D721Med (cell line): Measurements from ENCODE around the gene CTXN3.
"Not testable (repeated sequence)": the region's sequence is repeated elsewhere in the genome, so short reads cannot be mapped to it uniquely, and the experiment has no call there.

Experiments used
- DNase-seq: peaks from one replicate; pipeline ENCODE4 v3.0.0; 2011; ENCODE audit warnings: low spot score; ENCODE audit not compliant: insufficient read length
- FAIRE-seq: peaks from 2 replicates; lab custom pipeline; 2011; peaks lifted over from hg19 to GRCh38; lab: Jason Lieb, UNC
- CTCF ChIP-seq: IDR thresholded peaks from 2 replicates; pipeline ENCODE4 v1.5.1; 2012; ENCODE audit warnings: mild to moderate bottlenecking, control low read depth; ENCODE audit not compliant: insufficient read depth; ENCODE audit errors: missing control alignments

Gene CTXN3

GRCh38 chr5:127666043-127666716, 17.3 kb downstream of the CTXN3 start:
- no peak for DNase-seq
- peak; percentile 87 for FAIRE-seq
- no peak for TF ChIP-seq CTCF

GRCh38 chr5:127667926-127668325, 19.0 kb downstream of the CTXN3 start:
- FAIRE-seq (peak; percentile 35), DNase-seq (no peak)
- no peak for TF ChIP-seq CTCF

GRCh38 chr5:127671218-127671617, 22.3 kb downstream of the CTXN3 start:
- DNase-seq: no peak
- no peak for FAIRE-seq
- TF ChIP-seq CTCF: no peak

- no peak for FAIRE-seq
Measured at GRCh38 chr5:127673117-127673800, 24.4 kb downstream of the CTXN3 start.

GRCh38 chr5:127676951-127677350, 28.1 kb downstream of the CTXN3 start:
- FAIRE-seq, DNase-seq: not testable (repeated sequence)

More at GRCh38 chr5:127673117-127673800, 24.4 kb downstream of the CTXN3 start:
- no peak for DNase-seq
- TF ChIP-seq CTCF: no peak

- DNase-seq, FAIRE-seq: not testable (repeated sequence)
Measured at GRCh38 chr5:127679691-127680330, 30.9 kb downstream of the CTXN3 start.

- DNase-seq (no peak), FAIRE-seq (no peak)
- no peak for TF ChIP-seq CTCF
Measured at GRCh38 chr5:127680595-127680994, 31.7 kb downstream of the CTXN3 start.

- no peak for FAIRE-seq
- no peak for DNase-seq
- TF ChIP-seq CTCF: no peak
Measured at GRCh38 chr5:127683008-127683407, 34.1 kb downstream of the CTXN3 start.
